SK-N-SH (cell line): ENCODE data around the gene SYT1. TPM values are rescaled to one million over a fixed set of nuclear protein-coding genes. Genes with fewer than 3 reads are reported as not detected.

Experiments used
- CTCF ChIA-PET: fragments of 300-600, 350-600 bp; formaldehyde crosslinking; extraction: SDS; loops from one replicate; lab custom pipeline; 2021; lab: Yijun Ruan, JAX
- POLR2A ChIA-PET: fragments of 350-600 bp; sonication (Branson Sonifier 250); formaldehyde crosslinking; extraction: SDS; loops from one replicate; lab custom pipeline; 2020; ENCODE audit warnings: antibody characterized with exemption, inconsistent platforms; lab: Yijun Ruan, JAX
- DNase-seq: peaks from one replicate; pipeline ENCODE4 v3.0.0; 2012
- H2AFZ ChIP-seq: fragments of 200-600 bp; sonication (generic); 2 replicates; pipeline ENCODE4 v1.8.1; 2016; ENCODE audit warnings: antibody characterized with exemption, mild to moderate bottlenecking, low read depth
- H3F3A ChIP-seq: fragments of 200-600 bp; sonication (generic); replicated peaks from 2 replicates; pipeline ENCODE3; 2016; ENCODE audit warnings: antibody characterized with exemption, mild to moderate bottlenecking; ENCODE audit not compliant: insufficient read depth
- H3K27ac ChIP-seq, 2 experiments: fragments of 200-500 bp in 1 of 2; fragments of 200-600 bp in 1 of 2; sonication (Bioruptor generic) in 1 of 2; sonication (generic), shearing (Covaris generic) in 1 of 2; 2 replicates each; pipeline versions ENCODE4 v1.5.1 to v1.6.1; 2014 to 2016; ENCODE audit warnings: low read depth in 2 of 2, inconsistent platforms in 1 of 2, low read length in 1 of 2, mild to moderate bottlenecking in 1 of 2, mixed read lengths in 1 of 2
- H3K27me3 ChIP-seq: fragments of 200-600 bp; sonication (generic), shearing (Covaris generic); 2 replicates; pipeline ENCODE4 v1.6.1; 2016; ENCODE audit warnings: mixed run types; ENCODE audit not compliant: insufficient read depth
- H3K36me3 ChIP-seq, 2 experiments: fragments of 200-500 bp in 1 of 2; fragments of 200-600 bp in 1 of 2; sonication (Bioruptor generic) in 1 of 2; sonication (generic) in 1 of 2; replicated peaks in 1 of 2; 2 replicates each; pipeline versions ENCODE3 to v1.5.1; 2014 to 2016; ENCODE audit warnings: low read length in 1 of 2, mild to moderate bottlenecking in 1 of 2; ENCODE audit not compliant: insufficient read depth in 2 of 2, control insufficient read depth in 1 of 2
- H3K4me1 ChIP-seq, 2 experiments: fragments of 200-500 bp in 1 of 2; fragments of 200-600 bp in 1 of 2; sonication (Bioruptor generic) in 1 of 2; sonication (generic), shearing (Covaris generic) in 1 of 2; 2 replicates each; pipeline versions ENCODE4 v1.5.1 to v1.6.1; 2014 to 2016; ENCODE audit warnings: low read depth in 1 of 2, low read length in 1 of 2, mixed run types in 1 of 2; ENCODE audit not compliant: insufficient read depth in 2 of 2, control insufficient read depth in 1 of 2
- H3K4me2 ChIP-seq: fragments of 200-600 bp; sonication (generic), shearing (Covaris generic); 2 replicates; pipeline ENCODE4 v1.6.1; 2017; ENCODE audit warnings: mixed run types
- H3K4me3 ChIP-seq, 2 experiments: fragments of 200-500 bp in 1 of 2; fragments of 200-600 bp in 1 of 2; sonication (Bioruptor generic) in 1 of 2; sonication (generic), shearing (Covaris generic) in 1 of 2; 2 replicates each; pipeline versions ENCODE4 v1.5.1 to v1.8.1; 2014 to 2016; ENCODE audit warnings: low read depth in 2 of 2, inconsistent platforms in 1 of 2, low read length in 1 of 2, mild to moderate bottlenecking in 1 of 2, mixed read lengths in 1 of 2, moderate library complexity in 1 of 2
- H3K79me2 ChIP-seq: fragments of 200-600 bp; sonication (generic); 2 replicates; pipeline ENCODE4 v1.8.1; 2017; ENCODE audit warnings: mild to moderate bottlenecking; ENCODE audit not compliant: insufficient read depth
- H3K9ac ChIP-seq: fragments of 200-600 bp; sonication (generic); 2 replicates; pipeline ENCODE4 v1.6.1; 2017; ENCODE audit warnings: mixed run types
- H3K9me2 ChIP-seq: fragments of 200-600 bp; sonication (generic); 2 replicates; pipeline ENCODE4 v1.6.1; 2017; ENCODE audit warnings: mixed run types
- H3K9me3 ChIP-seq: fragments of 200-600 bp; sonication (generic); 2 replicates; pipeline ENCODE4 v1.6.1; 2017; ENCODE audit warnings: mixed run types, mild to moderate bottlenecking, moderate library complexity
- H4K20me1 ChIP-seq: fragments of 200-600 bp; sonication (generic); 2 replicates; pipeline ENCODE4 v1.6.1; 2017; ENCODE audit warnings: mild to moderate bottlenecking, mixed run types; ENCODE audit not compliant: insufficient read depth
- GATA2 ChIP-seq: sonication (generic); formaldehyde crosslinking; IDR thresholded peaks from 2 replicates; pipeline ENCODE4 v1.5.0; 2020; ENCODE audit warnings: mild to moderate bottlenecking, missing genetic modification reagents
- JUND ChIP-seq: IDR thresholded peaks from 2 replicates; pipeline ENCODE4 v1.4.0; 2012
- MEF2A ChIP-seq: IDR thresholded peaks from 2 replicates; pipeline ENCODE4 v1.4.0; 2012; ENCODE audit warnings: low read depth, borderline replicate concordance
- RCOR1 ChIP-seq: fragments of 150-350 bp; IDR thresholded peaks from 2 replicates; pipeline ENCODE4 v1.6.1; 2017; ENCODE audit warnings: antibody characterized with exemption, low read length
- RXRA ChIP-seq: IDR thresholded peaks from 2 replicates; pipeline ENCODE4 v1.4.0; 2012; ENCODE audit warnings: low read depth, mild to moderate bottlenecking, borderline replicate concordance
- TAF1 ChIP-seq: IDR thresholded peaks from 2 replicates; pipeline ENCODE4 v1.6.1; 2012; ENCODE audit warnings: low read depth, mild to moderate bottlenecking, low read length, moderate library complexity, borderline replicate concordance
- WGBS: methylation state at CpG from one replicate; pipeline ENCODE4 v1.1.6; 2017; ENCODE audit warnings: low lambda C conversion rate; 5-methylcytosine and 5-hydroxymethylcytosine counted together
- polyA plus RNA-seq, 3 experiments: library from polyadenylated mRNA; depleted of rRNA; stranded (reverse); fragments of >200 nt; gene quantifications; 2 replicates each; pipeline ENCODE4 v1.2.3, GENCODE V29; 2012
- TF ChIP-seq, protein P1 (sequence below): IDR thresholded peaks from 2 replicates; pipeline ENCODE4 v1.4.0; 2012; ENCODE audit warnings: low read depth, borderline replicate concordance
- TF ChIP-seq, protein P2 (sequence below): IDR thresholded peaks from 2 replicates; pipeline ENCODE4; 2012
- TF ChIP-seq, protein P3 (sequence below): fragments of 150-350 bp; IDR thresholded peaks from 2 replicates; pipeline ENCODE4 v1.6.1; 2017; ENCODE audit warnings: antibody characterized with exemption, low read length, low read depth, borderline replicate concordance

SYT1 gene
- polyA plus RNA-seq, 1 of the 3 experiments (the other 2 are of a cell fraction), result 12.7 TPM

- ChIA-PET POLR2A (no interaction called here), CTCF (interaction anchor here (3.4 kb wide), 1 partner anchor 12 kb away, joined by 10 read pairs; no protein-coding TSS in a partner anchor)
- Histone ChIP-seq H3K27ac (no peak overlapping the region), H3K9ac (no peak overlapping the region), H3K9me2 (no peaks in the 10 kb centered on the region), H3F3A (peaks cover 3% of the 10 kb centered on the region), H2AFZ (no peak overlapping the region), H3K36me3 (peaks cover 28 to 31% of the 10 kb centered on the region in 2 experiments), H3K4me2 (no peak overlapping the region), H3K4me3 (no peak overlapping the region), H3K27me3 (no peaks in the 10 kb centered on the region), H3K4me1 (no peaks in the 10 kb centered on the region; a peak in 2 of 4 replicates), H3K79me2 (no peaks in the 10 kb centered on the region), H3K9me3 (no peaks in the 10 kb centered on the region), H4K20me1 (no peaks in the 10 kb centered on the region)
- no peak for TF ChIP-seq GATA2
- TF ChIP-seq, protein P1, sequence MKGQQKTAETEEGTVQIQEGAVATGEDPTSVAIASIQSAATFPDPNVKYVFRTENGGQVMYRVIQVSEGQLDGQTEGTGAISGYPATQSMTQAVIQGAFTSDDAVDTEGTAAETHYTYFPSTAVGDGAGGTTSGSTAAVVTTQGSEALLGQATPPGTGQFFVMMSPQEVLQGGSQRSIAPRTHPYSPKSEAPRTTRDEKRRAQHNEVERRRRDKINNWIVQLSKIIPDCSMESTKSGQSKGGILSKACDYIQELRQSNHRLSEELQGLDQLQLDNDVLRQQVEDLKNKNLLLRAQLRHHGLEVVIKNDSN, result no peak
- no peak for TF ChIP-seq TAF1
- TF ChIP-seq RCOR1, result no peak
- DNase-seq, result no peak
Measured at GRCh38 chr12:79357048-79357447, 492.5 kb downstream of the SYT1 start.

DNA sequence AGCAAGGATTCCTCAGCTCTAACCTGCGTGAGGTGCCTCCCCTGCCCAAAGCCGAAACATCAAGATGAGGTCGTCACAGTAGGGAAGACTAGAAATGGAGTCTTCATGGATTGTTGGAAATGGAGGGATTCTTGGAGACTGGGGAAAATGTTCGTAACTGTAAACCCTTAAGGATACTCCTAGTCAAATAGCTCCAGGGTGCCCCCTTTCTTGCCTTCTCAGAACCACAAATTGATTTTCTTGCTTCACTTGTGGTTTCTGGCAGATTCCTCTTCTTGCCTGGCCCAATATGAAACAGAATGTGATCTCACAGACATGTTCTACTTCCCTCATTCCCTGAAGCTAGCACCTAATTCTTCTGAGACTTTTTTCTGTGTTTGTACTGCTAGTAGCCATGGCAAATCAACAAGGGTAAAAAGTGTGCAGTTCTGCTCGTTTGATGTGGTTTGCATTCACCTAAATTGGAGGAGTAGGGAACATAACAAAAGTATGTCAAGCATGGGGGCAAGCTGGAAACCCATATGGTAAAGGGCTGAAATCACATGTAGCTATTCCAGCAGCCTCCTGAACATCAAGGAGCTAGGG, 494.2 kb downstream of the SYT1 start:
- CTCF ChIA-PET, result interaction anchor here (1.1 to 3.4 kb wide), 3 partner anchors 9 to 14 kb away, joined by 3 to 10 read pairs (median 4); no protein-coding TSS in a partner anchor
- no peaks in the 10 kb centered on the region for H3K9me2 ChIP-seq
- H3K27me3 ChIP-seq, result no peaks in the 10 kb centered on the region
- no peak for TF ChIP-seq JUND
- no peak for TF ChIP-seq GATA2
- TF ChIP-seq RXRA, result no peak
- TF ChIP-seq, protein P2, sequence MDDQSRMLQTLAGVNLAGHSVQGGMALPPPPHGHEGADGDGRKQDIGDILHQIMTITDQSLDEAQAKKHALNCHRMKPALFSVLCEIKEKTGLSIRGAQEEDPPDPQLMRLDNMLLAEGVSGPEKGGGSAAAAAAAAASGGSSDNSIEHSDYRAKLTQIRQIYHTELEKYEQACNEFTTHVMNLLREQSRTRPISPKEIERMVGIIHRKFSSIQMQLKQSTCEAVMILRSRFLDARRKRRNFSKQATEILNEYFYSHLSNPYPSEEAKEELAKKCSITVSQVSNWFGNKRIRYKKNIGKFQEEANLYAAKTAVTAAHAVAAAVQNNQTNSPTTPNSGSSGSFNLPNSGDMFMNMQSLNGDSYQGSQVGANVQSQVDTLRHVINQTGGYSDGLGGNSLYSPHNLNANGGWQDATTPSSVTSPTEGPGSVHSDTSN, result no peak
- TF ChIP-seq, protein P3, sequence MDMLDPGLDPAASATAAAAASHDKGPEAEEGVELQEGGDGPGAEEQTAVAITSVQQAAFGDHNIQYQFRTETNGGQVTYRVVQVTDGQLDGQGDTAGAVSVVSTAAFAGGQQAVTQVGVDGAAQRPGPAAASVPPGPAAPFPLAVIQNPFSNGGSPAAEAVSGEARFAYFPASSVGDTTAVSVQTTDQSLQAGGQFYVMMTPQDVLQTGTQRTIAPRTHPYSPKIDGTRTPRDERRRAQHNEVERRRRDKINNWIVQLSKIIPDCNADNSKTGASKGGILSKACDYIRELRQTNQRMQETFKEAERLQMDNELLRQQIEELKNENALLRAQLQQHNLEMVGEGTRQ, result no peak
- TF ChIP-seq MEF2A, result no peak
- TF ChIP-seq TAF1, result no peak
- no peak overlapping the region for H3K4me2 ChIP-seq
- no peaks in the 10 kb centered on the region for H4K20me1 ChIP-seq
- H3K27ac ChIP-seq, result no peak overlapping the region
- peaks cover 1% of the 10 kb centered on the region for H3F3A ChIP-seq
- H3K79me2 ChIP-seq, result no peaks in the 10 kb centered on the region
- H3K4me3 ChIP-seq, result no peak overlapping the region
- POLR2A ChIA-PET, result no interaction called here
- H3K9me3 ChIP-seq, result no peaks in the 10 kb centered on the region
- H3K9ac ChIP-seq, result no peak overlapping the region
- WGBS, result 97% methylated on average over 5 of the region's 5 CpGs
- DNase-seq, result no peak
- no peak overlapping the region for H2AFZ ChIP-seq
- H3K4me1 ChIP-seq, result no peaks in the 10 kb centered on the region; a peak in 3 of 4 replicates
- H3K36me3 ChIP-seq, result peaks cover 21 to 23% of the 10 kb centered on the region in 2 experiments
